GM19238 (cell line): ENCODE measurements around the gene EPDR1.

Experiments used
- DNase-seq: peaks from one replicate; pipeline ENCODE4 v3.0.0; 2011; ENCODE audit warnings: low spot score; ENCODE audit not compliant: insufficient read length

EPDR1 gene

GRCh38 chr7:37977243-37977642 lies 56.8 kb downstream of the EPDR1 start:
- DNase-seq: no peak

- DNase-seq: no peak
Observed at GRCh38 chr7:37981664-37982063, 61.2 kb downstream of the EPDR1 start.

GRCh38 chr7:37982423-37982822 lies 62.0 kb downstream of the EPDR1 start:
- no peak for DNase-seq

- DNase-seq: no peak
Observed at GRCh38 chr7:37984750-37985390, 64.4 kb downstream of the EPDR1 start.

- no peak for DNase-seq
Observed at GRCh38 chr7:37986908-37987330, 66.5 kb downstream of the EPDR1 start.

- DNase-seq: no peak
Observed at GRCh38 chr7:37987732-37988131, 67.3 kb downstream of the EPDR1 start.

GRCh38 chr7:37988721-37989650 lies 68.5 kb downstream of the EPDR1 start:
- DNase-seq: no peak

GRCh38 chr7:37990337-37990736 lies 69.9 kb downstream of the EPDR1 start:
- DNase-seq: no peak

GRCh38 chr7:37993060-37993501 lies 72.6 kb downstream of the EPDR1 start:
- no peak for DNase-seq

- no peak for DNase-seq
Observed at GRCh38 chr7:37999673-38000072, 79.2 kb downstream of the EPDR1 start.

- DNase-seq: no peak
Observed at GRCh38 chr7:38000272-38000671, 79.8 kb downstream of the EPDR1 start.
